Stimulated activated CD4-positive, alpha-beta T cell treated with anti-CD3 and anti-CD28 coated beads, Interleukin-1b, Interleukin-23, amount 100 ng/mL, for 48 hours (primary cell): ENCODE data around the gene GEMIN7.

Source experiments
- DNase-seq: peaks from one replicate; pipeline ENCODE4 v3.0.0-alpha.2; 2020

Gene GEMIN7

DNA sequence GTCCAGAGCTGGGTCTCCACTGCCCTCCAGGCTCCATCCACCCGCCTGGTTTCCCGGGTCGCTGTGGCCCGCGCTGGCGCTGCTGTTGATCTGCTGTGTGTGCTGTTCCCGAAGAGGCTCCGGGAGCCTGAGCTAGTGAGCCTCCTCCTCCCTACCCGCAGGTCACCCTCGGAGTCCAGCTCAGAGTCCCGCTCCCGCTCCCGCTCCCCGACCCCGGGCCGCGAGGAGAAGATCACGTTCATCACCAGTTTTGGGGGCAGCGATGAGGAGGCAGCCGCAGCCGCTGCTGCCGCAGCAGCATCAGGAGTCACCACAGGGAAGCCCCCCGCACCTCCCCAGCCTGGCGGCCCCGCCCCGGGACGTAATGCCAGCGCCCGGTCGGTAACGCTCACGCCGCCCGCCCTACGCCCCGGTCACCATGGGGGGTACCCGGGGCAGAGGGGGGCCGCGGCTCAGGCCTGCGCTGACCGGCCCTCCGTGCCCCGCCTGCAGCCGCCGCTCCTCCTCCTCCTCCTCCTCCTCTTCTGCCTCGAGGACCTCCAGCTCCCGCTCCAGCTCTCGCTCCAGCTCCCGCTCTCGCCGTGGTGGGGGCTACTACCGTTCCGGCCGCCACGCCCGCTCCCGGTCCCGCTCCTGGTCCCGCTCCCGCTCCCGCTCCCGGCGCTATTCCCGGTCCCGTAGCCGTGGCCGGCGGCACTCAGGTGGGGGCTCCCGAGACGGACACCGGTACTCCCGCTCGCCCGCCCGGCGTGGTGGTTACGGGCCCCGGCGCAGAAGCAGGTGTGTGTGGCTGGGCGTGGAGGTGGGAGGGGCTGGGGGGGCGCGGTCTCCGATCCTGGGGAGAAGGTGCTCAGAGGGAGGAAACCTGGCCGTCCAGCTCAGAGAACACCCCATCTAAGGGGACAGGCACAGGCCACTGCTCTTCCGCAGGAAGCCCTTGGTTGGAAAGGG, 14.9 kb upstream of the GEMIN7 start:
- DNase-seq: no peak

DNA sequence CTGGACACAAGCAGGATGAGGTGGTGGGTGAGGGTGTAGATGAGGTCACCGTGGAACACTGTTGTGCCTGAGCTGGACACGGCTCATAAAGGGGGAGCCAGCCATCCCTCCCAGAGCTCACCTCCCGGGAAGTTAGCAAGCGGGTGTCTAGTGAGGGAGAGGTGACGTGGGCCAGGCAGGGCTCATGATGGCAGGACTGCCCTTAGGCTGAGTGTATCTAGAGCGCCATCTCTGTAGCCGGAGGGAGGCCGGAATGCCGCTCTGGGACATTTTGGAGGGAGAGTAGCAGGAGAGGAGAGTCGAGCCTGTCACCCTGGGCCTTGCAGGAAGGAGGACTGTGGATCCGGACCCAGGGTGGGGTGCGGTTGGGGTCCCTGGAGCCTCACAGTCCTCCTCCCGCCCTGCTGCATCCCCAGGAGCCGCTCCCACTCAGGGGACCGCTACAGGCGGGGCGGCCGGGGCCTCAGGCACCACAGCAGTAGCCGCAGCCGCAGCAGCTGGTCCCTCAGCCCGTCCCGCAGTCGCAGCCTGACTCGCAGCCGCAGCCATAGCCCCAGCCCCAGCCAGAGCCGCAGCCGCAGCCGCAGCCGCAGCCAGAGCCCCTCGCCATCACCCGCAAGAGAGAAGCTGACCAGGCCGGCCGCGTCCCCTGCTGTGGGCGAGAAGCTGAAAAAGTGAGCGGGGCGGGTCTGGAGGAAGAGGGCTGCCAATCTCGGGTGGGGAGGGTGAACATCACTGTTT, 12.0 kb upstream of the GEMIN7 start:
- DNase-seq: no peak

GRCh38 chr19:45068041-45068440, 11.0 kb upstream of the GEMIN7 start:
- no peak for DNase-seq

DNA sequence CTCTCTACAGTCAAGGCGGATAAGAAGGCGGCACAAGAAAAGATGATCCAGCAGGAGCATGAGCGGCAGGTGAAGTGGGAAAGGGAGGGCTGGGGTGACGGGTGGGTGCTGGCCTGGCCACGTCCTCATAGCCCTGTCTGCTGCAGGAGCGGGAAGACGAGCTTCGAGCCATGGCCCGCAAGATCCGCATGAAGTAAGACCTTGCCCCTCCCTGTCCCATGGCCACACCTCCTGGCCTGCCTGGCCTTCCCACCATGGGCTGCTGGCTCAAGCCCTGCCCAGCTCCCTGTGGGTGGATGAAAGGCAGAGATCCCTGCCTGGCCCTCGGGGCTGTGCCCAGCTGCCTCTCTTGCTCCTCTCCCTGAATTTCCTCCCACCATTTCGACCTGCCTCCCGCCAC, 10.0 kb upstream of the GEMIN7 start:
- no peak for DNase-seq

- DNase-seq: no peak
Measured at GRCh38 chr19:45070214-45070613, 8.8 kb upstream of the GEMIN7 start.

GRCh38 chr19:45070861-45071544, 8.1 kb upstream of the GEMIN7 start:
- no peak for DNase-seq

DNA sequence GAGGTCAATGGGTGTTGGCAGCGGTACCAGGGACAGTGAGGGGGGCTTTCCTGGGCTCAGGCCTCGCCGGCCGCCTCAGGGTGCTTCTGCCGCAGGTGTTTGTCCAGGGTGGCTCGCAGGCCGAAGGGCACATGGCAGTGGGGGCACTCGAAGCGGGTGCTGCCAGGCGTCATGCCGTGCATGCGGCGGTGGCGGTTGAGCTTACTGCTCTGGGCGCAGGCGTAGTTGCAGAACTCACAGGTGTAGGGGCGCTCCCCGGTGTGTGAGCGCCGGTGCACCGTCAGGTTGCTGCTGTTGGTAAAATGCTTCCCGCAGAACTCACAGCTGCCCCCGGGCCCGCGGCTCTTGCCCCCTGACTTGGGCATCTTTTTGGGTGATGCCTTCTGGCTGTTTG, 7.5 kb upstream of the GEMIN7 start:
- no peak for DNase-seq

DNA sequence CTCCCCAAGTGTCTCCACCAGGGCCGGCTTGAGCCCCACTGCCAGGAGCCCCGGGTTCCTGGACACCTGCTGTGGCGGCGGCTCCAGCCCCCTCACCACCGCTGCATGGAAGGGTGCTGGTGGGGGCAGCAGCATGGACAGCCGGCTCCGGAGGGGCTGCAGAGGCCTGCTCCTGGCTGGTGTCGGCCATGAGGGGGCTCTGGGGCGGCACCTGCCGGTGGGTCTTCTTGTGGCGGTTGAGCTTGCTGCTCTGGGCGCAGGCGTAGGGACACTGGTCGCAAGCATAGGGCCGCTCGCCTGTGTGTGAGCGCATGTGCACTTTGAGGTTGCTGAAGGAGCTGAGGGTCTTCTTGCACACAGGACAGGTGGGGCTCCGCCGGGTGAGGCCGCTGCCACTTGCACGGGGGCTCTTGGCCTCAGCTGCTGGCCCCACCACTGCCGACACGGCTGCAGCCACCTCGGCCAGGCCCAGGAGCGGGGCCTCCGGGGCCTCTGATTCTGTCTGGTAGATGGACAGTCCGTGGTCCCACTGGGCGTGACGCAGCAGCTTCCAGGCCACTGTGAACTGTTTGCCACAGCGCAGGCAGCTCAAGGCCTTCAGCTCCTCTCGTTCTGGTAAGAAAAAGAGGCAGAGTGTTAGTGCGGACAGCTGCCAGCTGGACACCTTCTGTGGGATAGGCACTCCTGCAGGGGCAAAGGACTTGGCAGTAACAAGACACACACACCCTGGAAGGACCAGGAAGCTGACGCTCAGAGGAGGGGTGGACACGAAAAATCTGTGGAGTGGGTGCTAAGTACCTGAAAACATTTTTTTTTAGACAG, 6.9 kb upstream of the GEMIN7 start:
- no peak for DNase-seq

DNA sequence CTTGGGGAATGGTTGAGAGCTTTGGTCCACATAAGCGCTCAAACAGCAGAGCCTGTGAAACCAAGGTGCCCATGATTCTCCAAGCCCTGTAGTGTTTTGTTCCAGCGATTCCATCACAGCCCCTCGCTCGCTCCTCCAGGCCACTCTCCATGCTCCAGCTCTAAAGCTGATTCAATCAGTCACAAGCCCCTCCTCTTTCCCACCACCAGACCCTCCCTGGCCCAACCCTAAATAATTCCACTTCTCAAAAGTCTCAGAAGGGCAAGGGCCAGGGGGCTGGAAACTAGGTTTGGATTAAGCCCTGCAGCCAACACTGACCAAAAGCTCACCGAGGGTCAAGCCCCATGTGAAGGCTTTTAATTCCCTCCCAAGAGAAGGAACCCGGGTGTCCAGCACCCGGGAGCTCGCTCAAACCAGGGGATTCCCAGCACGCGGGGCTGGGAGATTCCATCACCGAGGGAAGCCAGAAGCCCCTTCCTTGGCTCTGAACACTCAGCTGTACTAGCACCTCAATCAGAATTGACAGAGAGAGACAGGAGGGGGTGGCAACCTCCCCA, 4.2 kb upstream of the GEMIN7 start:
- DNase-seq: no peak

DNA sequence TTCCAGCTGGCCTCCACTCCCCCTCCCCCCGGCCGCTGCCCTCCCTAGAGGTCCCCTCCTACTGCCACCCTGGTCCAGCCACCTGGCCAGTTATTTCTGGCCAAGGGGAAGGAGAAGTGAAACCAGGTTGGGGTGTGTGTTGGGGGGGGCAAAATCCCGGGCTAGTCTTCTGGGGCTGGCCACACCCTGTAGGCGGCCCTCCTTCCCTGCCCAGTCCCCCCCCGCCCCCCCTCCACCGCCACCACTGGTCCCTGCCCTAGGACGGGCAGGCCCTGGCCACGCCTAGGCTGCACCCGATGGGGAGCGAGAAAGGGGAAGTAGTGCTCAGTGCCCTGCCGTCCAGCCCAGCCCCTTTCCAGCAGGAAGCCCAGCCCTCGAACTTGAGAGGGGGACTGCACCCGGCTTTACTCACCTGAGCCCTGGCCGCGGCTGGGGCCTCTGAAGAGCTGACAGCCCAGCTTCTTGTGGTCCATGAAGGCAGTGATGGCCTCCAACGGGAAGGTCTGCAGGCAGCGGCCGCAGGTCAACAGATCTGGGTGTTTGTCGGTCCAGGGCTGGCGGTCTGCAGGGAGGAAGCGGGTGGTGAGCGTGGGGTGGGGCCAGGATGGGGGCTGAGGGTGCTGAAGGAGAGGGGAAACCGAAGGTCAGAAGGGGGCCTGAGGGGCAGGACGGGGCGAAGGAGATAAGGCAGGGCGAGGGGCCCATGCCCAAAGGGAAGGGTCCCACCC, 3.6 kb upstream of the GEMIN7 start:
- peak; percentile 28 for DNase-seq

DNA sequence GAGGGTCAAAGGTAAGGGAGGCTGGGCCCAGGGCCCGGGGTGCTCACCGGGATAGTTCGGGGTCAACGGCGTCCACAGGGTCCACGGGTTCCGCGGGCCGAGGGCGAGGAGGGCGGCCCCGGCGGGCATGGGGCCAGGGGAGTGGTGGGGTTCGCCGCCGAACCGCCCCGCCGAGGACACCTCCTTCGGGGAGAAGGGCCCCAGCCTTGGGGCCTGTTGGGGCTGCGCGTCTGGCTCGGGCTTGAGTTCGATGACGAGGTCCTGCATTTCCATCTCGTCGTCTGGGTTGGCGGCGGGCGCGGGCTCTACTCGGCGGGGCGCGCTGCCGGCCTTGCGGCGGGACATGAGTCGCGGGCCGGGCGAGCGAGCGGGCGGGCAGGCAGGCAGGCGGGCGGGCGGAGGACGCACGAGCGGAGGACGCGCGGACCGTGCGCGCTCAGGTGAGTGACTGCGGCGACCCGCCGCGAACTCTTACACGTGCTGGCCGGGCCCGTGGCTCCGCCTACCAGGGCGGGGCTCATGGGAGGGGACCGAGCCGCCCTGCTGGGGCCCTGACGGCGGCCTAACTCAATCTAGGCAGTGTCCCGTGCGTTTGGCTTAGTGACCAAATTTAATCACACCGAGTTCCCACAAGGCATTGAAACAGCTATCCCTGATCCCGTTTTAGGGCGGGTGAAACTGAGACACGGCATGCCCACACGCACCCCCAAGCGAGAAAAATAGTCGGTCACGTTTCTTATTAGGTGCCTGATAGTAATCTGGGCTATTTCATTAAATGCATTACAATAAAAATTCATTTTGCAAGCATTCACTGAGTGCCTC, 2.8 kb upstream of the GEMIN7 start, which contains the start of gene ZNF296:
ZNF296 (minus strand) TSS at position 450 of the 822 bp plus-strand sequence; CDS start at position 345, 105 bp downstream.
- DNase-seq: peak; percentile 82

DNA sequence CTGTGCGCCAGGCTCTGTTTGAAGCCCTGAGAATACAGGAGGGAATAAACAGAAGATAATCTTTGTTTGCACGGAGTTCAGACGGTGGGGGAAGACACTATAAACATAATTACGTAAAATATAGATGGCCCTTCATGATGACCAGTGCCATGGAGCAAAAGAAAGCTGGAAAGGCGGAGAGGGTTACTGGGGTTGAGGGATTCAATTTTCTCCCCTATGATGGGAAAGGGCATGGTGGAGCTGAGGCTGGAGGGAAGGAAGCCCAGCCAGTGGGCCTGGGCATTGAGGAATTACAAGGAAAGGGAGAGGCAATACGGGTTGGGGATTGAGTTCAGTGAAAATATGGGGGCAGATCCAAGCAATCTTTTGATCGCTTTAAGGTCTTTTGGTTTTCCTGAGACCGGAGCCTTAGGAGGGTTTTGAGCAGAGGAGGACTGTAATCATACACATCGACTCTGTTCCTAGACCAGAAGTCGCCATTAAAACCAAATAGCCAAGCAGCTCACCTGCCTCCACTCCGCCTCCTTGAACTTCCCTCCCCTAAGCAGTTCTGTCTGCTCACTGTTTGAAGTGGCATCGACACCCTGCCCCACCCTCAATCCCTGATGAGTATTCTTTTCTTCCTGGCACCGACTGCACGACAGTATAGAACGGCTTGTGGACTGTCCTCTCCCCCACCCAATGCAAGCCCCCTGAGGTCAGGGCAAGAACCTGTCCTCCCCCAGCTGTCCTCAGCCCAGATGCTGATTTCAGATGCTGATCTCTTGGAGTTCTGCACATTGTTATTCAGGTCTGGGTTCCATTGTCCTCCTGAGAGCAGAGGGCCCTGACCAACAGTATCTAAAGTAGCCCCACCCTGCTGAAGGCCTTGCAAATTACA, 2.0 kb upstream of the GEMIN7 start:
- DNase-seq: no peak

- no peak for DNase-seq
Measured at GRCh38 chr19:45078390-45079062, 534 bp upstream of the GEMIN7 start.

GRCh38 chr19:45079911-45080370, 881 bp downstream of the GEMIN7 start:
- no peak for DNase-seq

DNA sequence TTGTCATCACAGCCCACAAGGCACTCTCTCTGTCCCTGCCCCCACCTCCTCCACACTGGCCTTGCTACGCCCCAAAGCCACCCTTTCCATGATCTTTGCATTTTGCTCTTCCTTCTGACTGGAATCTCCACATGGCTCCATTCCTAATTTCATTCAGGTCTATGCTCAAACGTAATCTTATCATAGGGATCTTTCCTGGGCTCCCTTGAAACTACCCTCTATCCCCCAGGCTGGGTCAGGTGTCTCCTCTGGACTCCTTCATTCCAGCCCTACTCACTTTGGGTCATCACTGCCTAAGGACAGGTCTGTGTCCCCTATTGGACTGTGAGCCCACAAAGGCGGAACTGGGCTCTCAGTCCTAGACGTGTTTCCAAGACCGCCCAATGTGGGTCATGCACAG, 3.1 kb downstream of the GEMIN7 start:
- no peak for DNase-seq

DNA sequence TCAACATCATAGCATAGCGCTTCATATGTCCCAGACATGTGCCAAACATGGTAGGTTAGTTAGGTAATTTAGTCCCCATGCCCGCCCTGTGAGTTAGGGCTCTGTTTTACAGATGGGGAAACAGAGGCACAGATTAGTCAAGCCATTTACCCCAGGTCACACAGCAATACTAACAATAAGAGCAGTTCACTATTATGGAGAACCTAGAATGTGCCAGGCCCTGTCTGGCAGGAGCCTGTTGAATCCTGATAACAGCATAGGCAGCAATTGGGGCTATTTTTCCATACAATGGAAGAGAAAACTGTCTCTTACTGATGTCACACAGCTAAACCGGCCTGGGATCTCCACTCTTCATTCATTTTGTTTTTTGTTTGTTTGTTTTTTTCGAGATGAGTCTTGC, 7.4 kb downstream of the GEMIN7 start:
- DNase-seq: no peak

- DNase-seq: peak; percentile 35
Measured at GRCh38 chr19:45087531-45087930, 8.5 kb downstream of the GEMIN7 start.

- DNase-seq: no peak
Measured at GRCh38 chr19:45090034-45090433, 11.0 kb downstream of the GEMIN7 start.

DNA sequence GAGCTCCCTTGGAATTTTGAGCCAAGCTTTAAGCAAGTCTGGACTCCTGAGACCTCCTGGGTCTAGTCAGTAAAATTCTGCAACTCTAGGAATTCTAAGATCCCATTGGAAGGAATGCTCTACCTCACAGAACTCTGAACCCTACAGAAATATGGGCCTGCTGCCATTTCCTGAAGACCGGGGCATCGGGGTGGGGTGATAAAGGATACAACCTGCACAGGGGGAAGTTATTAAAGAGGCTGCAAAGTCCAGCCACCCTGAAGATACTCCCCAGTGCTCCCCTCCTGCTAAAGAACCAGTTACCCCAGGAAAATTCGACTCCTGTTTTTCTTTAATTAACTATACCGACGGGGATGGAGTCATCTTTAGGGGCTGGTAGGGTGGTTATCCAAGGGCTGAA, 11.5 kb downstream of the GEMIN7 start:
- no peak for DNase-seq
